Progenitor cell of endocrine pancreas (in vitro differentiated cells): Measurements from ENCODE around the gene LSS. TPM values are rescaled to one million over a fixed set of nuclear protein-coding genes. Genes with fewer than 3 reads are reported as not detected.
"Not testable (repeated sequence)": the region's sequence is repeated elsewhere in the genome, so short reads cannot be mapped to it uniquely, and the experiment has no call there.

Source experiments
- DNase-seq: peaks from one replicate; pipeline ENCODE4 v3.0.0; 2021; ENCODE audit warnings: low spot score; ENCODE audit not compliant: unreplicated experiment
- H3K27ac Mint-ChIP-seq: 2 replicates; pipeline ENCODE4 v1.8.0; 2021; ENCODE audit warnings: mild to moderate bottlenecking, moderate library complexity, mixed read lengths
- H3K27me3 Mint-ChIP-seq: 2 replicates; pipeline ENCODE4 v1.8.0; 2021; ENCODE audit warnings: mixed read lengths
- H3K36me3 Mint-ChIP-seq: 2 replicates; pipeline ENCODE4 v1.8.0; 2022; ENCODE audit warnings: mixed read lengths; ENCODE audit not compliant: insufficient read depth
- H3K4me1 Mint-ChIP-seq: 2 replicates; pipeline ENCODE4 v1.8.0; 2021; ENCODE audit warnings: low read depth, mixed read lengths
- H3K4me3 Mint-ChIP-seq: 2 replicates; pipeline ENCODE4 v1.8.0; 2021; ENCODE audit warnings: low read depth, mild to moderate bottlenecking, moderate library complexity, mixed read lengths
- H3K9me3 Mint-ChIP-seq: 2 replicates; pipeline ENCODE4 v1.8.0; 2021; ENCODE audit warnings: low read depth, mixed read lengths
- CTCF ChIP-seq: fragments of 200-600 bp; sonication (generic); IDR thresholded peaks from one replicate; pipeline ENCODE4 v1.5.0; 2021; ENCODE audit warnings: antibody characterized with exemption, mild to moderate bottlenecking; ENCODE audit not compliant: unreplicated experiment
- total RNA-seq: library from RNA; stranded (reverse); gene quantifications from 2 replicates; pipeline ENCODE4 v1.2.1, GENCODE V29; 2021

LSS gene
- total RNA-seq, 1 donor from 2014 or later = 145 TPM

GRCh38 chr21:46245213-46245915 lies 16.8 kb upstream of the LSS start:
- H3K9me3 Mint-ChIP-seq = no peaks in the 10 kb centered on the region
- no peak overlapping the region for H3K27ac Mint-ChIP-seq
- H3K27me3 Mint-ChIP-seq = no peaks in the 10 kb centered on the region
- H3K36me3 Mint-ChIP-seq = peaks cover 33% of the 10 kb centered on the region
- TF ChIP-seq CTCF = peak; percentile 8
- H3K4me1 Mint-ChIP-seq = no peaks in the 10 kb centered on the region
- H3K4me3 Mint-ChIP-seq = no peak overlapping the region
- no peak for DNase-seq

- H3K36me3 Mint-ChIP-seq = peaks cover 36% of the 10 kb centered on the region
- H3K4me3 Mint-ChIP-seq = no peak overlapping the region
- no peak for TF ChIP-seq CTCF
- H3K9me3 Mint-ChIP-seq = no peaks in the 10 kb centered on the region
- no peak overlapping the region for H3K27ac Mint-ChIP-seq
- no peaks in the 10 kb centered on the region for H3K4me1 Mint-ChIP-seq
- DNase-seq = no peak
- no peaks in the 10 kb centered on the region for H3K27me3 Mint-ChIP-seq
Measured at GRCh38 chr21:46244602-46245001, 16.0 kb upstream of the LSS start.

GRCh38 chr21:46243960-46244361 lies 15.4 kb upstream of the LSS start:
- H3K27ac Mint-ChIP-seq = no peak overlapping the region
- H3K4me1 Mint-ChIP-seq = no peaks in the 10 kb centered on the region
- DNase-seq = no peak
- no peak for TF ChIP-seq CTCF
- H3K27me3 Mint-ChIP-seq = no peaks in the 10 kb centered on the region
- H3K9me3 Mint-ChIP-seq = no peaks in the 10 kb centered on the region
- peaks cover 40% of the 10 kb centered on the region for H3K36me3 Mint-ChIP-seq
- H3K4me3 Mint-ChIP-seq = no peak overlapping the region

GRCh38 chr21:46243325-46243724 lies 14.8 kb upstream of the LSS start:
- Mint-ChIP-seq H3K9me3 (no peaks in the 10 kb centered on the region), H3K4me1 (no peaks in the 10 kb centered on the region), H3K36me3 (peaks cover 40% of the 10 kb centered on the region), H3K4me3 (no peak overlapping the region), H3K27ac (no peak overlapping the region), H3K27me3 (no peaks in the 10 kb centered on the region)
- TF ChIP-seq CTCF = no peak
- DNase-seq = no peak

- H3K4me3 Mint-ChIP-seq, H3K27ac Mint-ChIP-seq, H3K27me3 Mint-ChIP-seq, H3K4me1 Mint-ChIP-seq, DNase-seq, H3K9me3 Mint-ChIP-seq: not testable (repeated sequence)
- peaks cover 36% of the 10 kb centered on the region for H3K36me3 Mint-ChIP-seq
Measured at GRCh38 chr21:46241577-46241976, 13.0 kb upstream of the LSS start.

GRCh38 chr21:46239817-46240325 lies 11.3 kb upstream of the LSS start:
- no peaks in the 10 kb centered on the region for H3K9me3 Mint-ChIP-seq
- no peaks in the 10 kb centered on the region for H3K27me3 Mint-ChIP-seq
- no peak for TF ChIP-seq CTCF
- H3K36me3 Mint-ChIP-seq = peaks cover 37% of the 10 kb centered on the region
- no peak overlapping the region for H3K27ac Mint-ChIP-seq
- H3K4me1 Mint-ChIP-seq = no peaks in the 10 kb centered on the region
- no peak for DNase-seq
- no peak overlapping the region for H3K4me3 Mint-ChIP-seq
